Endometrial microvascular endothelial cells (primary cell): ENCODE measurements around the gene MLNR. TPM values are rescaled to one million over a fixed set of nuclear protein-coding genes. Genes with fewer than 3 reads are reported as not detected.

Source experiments
- in situ Hi-C: cut with HindIII; loops from 2 replicates; pipeline ENCODE4 v1.10.0; 2017; ENCODE audit warnings: low sequenced_read_pairs, low pct_unique_long_range_greater_than_20kb; ENCODE audit errors: inconsistent ontology term
- total RNA-seq: library from RNA; depleted of rRNA; stranded (reverse); fragments of >200 nt; gene quantifications from one replicate; pipeline ENCODE4 v1.2.3, GENCODE V29; 2015; ENCODE audit errors: inconsistent ontology term

The MLNR gene
- total RNA-seq, 1 donor from 2014 or later = not detected

DNA sequence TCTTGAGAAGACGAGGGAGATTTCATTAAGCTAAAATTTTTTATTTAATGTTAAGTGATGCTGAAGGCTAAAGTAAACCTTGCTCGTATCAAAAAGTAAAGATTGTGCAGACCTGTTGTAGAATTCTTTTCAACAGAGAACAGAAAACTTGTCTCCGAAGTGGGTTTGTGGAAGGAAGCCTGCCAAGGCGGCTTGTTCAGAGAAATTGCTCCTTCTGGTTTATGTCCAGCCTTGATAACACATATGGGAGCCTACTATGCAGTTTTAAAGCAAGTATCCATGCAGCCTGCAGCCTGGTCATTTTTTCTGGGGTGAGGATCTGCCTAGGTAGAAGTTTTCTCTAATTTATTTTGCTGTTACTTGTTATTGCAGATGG lies 1.4 kb downstream of the MLNR start:
- in situ Hi-C loops = no loop called here

DNA sequence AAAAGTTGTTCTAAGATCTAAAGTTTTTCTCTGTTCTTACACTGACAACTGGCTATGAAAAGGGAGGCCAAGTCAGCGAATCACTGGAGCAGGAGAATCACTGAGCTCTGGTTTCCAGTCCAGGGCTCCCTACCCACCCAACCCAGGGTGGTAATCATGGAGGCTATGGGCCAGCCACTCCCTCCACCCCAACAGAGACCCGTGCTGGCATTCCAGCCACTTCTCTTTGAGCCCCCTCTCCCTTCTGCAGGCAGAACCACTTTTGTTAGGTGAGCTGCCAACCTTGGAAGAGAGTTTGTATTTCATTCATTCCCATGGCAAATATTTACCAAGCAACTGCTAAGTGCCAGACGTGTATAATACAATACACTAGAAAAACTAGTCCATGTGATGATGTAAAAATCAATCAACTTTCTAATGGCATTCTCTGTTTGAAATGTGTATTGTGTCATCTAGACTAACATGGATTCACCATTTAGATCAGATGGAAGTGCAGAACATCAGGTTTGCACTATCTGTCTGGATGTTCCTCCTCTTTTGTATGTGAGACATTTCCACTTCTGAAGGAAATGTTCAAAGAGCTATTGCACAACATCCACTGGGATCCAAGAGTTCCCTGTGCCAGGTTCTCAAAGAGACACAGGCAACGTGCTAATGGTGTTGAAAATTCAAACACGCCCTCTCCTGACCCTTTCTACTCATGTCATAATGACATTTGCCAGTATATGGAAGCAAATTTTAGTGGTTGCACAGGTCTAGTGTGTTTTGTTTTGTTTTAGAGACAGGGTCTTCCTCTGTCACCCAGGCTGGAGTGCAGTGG lies 5.3 kb downstream of the MLNR start:
- in situ Hi-C loops = no loop called here

DNA sequence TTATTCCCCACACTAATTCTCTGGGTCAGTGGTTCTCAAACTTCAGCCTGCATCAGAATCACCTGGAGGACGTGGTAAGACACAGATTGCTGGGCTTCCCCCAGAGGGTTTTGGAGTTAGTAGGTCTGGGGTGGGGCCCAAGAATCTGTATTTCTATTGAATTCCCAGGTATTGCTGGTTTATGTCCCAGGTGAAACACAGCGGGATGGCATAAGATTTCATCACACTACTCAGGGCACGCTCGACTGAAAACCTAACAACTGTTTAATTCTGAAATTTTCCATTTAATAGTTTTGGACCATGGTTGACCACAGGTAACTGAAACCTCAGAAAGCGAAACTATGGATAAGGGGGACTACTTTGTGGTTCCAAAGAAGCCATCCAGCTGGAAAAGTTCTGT lies 6.5 kb downstream of the MLNR start:
- in situ Hi-C loops = no loop called here

DNA sequence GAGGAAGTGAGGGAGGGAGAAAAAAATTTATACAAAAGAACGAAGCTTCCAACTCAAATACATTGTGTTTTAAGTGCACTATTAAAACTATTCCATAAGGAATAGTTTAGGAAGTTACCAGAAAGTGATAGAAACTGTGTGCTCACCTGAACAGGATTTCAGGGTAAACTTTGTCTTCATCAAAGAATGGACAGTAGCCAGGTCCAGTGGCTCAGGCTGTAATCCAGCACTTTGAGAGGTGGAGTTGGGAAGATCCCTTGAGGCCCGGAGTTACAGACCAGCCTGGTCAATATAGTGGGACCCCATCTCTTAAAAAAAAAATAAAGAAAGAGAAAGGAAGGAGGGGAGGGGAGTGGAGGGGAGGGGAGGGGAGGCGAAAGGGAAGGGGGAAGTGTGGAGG lies 14.6 kb downstream of the MLNR start:
- in situ Hi-C loops = no loop called here

DNA sequence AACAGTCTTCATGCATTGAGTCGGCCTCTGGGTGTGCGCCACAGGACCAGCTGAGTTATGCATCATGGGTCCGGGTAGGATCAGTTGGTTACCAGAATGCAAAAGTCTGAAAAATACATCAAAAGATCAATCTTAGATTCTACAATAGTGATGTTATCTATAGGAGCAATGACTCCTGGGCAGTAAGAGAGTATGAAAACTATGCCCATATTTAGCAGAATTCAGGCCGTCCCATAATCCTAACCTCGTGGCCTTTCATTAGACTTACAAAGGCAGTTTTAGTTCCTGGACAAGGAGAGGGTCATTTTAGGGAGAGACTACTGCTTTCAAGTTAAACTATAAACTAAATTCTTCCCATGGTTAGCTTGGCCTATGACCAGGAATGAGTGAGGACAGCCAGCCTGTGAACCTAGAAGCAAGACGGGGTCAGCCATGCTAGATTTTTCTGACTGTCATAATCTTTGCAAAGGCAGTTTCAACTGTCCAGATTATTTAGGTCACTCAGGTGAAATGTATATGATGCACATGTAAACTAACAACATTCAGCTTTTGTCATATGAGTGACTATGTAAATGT lies 15.8 kb downstream of the MLNR start:
- in situ Hi-C loops = no loop called here

DNA sequence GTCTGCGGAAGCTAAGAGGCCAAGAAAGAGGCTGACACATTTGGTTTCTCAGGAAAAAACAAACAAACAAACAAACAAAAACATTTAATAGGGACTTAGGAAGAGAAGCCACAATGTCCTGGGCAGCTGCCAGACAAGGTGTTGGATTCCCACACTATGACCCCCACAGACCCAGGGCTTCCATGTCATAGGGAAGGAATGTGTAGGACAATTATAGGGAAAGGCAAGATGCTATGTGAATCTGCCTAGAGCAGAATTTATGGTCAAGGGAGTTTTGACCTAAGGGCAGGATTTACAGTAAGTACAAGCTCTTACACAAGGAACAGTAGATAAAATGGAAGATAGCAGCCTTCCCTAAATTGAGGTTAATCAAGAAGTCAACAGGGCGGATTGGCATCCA lies 18.5 kb downstream of the MLNR start:
- in situ Hi-C loops = no loop called here

DNA sequence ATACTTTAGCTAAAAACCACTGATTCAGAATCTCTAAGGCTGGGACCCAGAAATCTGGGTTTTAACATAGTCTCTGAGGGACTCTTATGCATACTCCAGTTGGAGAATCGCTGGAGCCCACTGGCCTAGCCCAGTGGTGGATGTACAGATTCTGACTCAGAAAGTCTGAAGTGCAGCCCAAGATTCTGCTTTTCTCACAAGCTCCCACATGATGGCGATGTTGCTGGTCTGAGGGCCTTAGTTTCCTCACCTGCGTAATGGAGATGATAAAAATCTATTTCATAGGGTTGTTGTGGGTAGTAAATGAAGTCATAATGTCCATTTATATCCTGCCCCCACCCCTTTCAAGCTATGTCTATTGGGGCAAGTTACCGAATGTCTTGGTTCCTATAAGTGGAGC lies 19.9 kb downstream of the MLNR start:
- in situ Hi-C loops = no loop called here

DNA sequence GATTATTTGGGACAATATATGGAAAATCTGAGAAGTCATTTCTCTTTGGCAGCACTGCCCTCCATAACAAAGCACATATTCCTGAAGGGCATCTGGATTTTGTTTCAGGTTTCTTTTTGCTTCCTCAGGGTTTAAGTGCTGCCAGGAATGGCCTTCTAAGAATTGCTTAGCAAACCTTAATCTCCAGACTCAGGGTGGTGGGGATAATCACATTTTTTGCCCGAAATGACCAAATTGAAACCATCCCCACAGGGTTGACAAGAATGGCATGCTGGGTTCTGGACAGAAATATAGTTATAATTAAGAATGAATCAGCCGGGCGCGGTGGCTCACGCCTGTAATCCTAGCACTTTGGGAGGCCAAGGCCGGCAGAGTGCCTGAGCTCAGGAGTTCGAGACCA lies 21.2 kb downstream of the MLNR start:
- in situ Hi-C loops = no loop called here

DNA sequence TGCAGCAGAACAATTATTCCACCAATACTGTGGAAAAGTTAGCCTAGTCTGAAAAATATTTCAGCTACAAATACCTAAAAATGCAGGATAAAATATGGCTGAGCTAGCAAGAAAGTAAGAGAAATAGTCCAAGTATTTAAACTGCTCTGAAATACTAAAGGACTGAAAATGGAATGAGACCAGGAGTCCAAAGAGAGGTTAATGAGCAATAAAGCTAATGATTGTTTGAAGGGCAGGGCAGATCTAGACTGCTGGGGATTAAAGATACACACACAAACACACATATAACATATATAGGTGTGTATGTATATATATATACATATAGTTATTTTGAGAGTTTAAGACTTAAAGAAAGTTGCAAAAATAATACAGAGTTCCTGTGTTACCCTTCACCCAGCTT lies 25.0 kb downstream of the MLNR start:
- in situ Hi-C loops = no loop called here

DNA sequence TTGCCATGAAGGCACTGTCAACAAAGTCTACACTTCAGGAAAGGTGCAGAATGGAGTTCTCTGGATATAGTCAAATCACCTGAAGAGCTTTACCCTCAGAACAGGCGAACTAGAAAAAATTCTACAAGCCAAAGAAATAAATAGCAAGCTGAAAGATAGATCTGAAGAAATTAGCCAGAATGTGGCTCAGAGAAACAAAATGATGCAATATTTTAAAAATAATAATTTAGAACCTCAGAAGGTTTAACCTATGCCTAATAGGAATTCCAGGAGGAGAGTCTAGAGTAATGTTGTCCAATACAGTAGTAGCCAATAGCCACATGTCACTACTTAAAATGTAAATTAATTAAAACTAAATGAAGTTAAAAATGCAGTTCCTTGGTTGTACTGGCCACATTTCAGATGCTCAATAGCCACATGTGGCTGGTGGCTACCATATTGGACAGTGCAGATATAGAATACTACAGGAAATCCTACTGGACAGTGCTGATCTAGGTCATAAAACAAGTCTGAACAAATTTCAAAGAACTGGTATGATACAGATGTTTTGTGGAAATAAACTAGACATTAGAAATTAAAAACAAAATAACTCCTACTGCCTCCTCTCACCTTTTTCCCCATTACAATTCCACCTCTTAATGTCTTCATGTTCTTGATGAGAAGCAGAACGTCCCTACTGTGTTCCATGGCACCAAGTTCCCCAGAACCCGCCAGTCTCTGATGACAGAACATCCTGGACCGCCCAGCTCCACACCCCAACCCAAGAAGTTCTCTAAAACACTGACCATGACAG lies 26.9 kb downstream of the MLNR start:
- in situ Hi-C loops = no loop called here

DNA sequence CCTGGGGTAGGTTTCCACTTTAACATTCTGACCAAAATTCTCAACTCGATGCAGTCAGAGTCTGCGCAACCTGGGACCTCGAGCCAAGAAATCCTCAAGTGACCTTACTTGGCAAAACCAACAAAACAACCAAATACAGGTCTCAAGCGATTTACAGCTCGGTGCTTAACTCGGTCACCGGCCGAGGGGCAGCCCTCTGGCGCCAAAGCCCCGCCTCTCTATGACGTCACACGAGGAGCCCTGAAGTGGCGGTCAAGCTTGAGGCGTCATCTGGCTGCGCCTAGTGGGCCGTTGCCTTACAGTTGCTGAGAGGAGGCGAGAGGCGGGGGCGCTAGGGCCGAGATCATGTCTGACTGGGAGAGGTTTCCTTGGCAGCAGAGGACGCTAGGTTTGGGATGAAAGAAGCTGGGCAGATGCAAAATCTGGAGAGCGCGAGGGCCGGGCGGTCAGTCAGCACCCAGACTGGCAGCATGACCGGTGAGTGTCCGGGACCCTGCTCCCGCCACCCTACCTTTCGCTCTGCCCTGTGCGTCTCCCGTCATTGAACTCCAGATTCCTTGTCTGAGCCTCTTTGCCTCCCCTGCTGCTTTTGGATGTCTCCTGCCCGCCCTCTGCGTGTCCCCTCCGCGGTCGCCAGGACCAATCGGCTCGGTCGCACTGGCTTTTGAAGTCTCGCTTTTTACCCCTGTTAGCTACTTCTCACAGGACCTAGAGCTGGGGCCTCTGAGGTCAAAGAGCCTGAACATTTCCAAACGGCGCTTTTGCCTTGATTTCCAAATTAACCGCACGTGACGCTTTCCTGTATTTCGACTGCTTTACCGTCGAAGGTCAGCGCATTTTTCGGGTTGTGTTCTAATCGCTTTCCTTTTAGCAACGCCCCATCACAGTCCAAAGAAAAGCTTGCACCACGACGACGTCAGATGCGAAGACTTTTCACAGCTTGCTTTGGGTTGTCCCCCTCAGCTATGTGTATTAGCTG lies 27.8 kb downstream of the MLNR start, which contains the start of gene CDADC1:
Gene CDADC1 (plus strand): TSS at position 283 of the 979 bp plus-strand sequence. CDS start 113 bp downstream, at position 396.
- in situ Hi-C loops = no loop called here

DNA sequence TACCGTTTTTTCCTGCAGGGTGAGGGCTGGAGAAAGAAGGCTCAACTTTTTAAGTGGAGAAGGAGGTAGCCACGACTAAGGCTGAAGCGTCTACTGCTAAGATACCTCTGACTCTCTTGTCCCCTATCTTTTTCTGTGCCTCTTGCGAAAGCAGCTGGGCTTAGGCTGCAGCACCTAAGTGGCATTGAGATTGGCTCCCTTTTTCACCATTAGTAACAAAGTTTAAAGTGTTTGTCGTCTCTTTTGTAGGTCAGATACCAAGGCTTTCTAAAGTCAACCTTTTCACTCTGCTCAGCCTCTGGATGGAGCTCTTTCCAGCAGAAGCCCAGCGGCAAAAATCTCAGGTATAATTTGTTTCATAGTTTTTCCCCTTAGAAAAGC lies 28.5 kb downstream of the MLNR start:
- in situ Hi-C loops = no loop called here

DNA sequence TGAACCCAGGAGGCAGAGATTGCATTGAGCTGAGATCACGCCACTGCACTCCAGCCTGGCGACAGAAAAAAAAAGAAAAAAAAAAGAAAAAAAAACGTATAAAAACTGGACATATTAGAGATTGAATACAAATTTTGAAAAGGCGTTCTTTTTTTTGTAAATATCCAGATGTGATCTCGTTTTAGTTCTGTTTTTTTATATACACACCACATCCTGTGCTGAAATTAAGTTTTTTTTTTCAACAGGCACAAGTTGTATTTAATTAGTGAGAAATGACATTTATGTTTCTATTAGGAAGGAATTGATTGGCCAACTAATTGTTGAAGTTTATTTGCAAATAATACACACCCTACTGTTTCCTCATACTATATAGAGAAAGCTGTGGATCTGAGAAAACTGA lies 31.2 kb downstream of the MLNR start:
- in situ Hi-C loops = no loop called here

DNA sequence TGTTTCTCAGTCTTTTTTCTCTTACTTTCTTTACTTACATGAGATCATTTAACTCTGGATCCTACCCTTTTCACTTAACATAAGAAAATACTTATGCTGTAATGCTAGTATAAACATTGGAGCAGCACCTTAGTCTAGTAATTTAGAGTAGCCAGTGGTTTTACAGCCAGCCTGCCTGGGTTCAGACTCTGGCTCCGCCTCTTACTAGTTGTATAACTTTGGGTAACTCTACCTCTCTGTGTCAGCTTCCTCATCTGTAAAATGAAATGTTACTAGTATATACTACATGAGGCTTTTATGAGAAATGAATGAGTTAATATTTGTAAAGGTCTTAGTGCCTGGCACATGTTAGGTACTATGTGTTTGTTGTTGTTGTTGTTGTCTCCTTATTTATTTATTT lies 33.2 kb downstream of the MLNR start:
- in situ Hi-C loops = no loop called here

DNA sequence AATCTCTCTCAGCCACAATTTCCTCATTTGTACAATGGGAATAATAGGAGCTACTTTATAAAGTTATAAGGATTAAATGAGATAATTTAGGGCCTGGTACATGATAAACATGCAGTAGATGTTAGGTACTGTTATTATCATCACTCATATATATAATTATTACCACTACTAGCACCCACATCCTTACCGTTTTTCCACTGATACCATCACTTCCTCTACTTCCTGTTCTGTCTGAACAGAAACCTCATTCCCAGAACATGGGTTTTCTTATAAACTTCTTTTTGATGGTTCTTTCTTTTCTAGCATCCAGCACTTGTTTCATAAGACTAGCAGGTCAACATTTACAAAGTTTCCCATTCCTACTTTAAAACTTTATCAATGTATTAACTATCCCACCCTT lies 33.9 kb downstream of the MLNR start:
- in situ Hi-C loops = no loop called here

DNA sequence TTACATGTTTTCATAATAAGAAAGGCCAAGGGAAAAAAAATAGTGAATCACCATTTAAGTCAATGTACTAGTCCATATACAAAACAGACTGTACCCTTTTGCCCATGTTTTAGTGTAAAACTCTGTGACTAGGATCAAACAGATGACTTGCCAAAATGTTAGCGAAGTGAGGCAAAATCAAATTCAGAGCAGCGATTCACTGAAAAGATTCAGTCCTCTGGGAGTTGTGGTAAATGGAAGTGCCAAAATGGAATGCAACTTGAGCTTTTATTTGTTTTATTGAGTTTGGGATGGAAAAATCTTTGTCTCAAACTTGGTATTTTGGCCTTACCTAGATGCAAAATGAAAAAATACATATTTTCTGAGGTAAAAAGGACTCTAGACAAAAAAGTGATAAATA lies 36.7 kb downstream of the MLNR start:
- in situ Hi-C loops = no loop called here

DNA sequence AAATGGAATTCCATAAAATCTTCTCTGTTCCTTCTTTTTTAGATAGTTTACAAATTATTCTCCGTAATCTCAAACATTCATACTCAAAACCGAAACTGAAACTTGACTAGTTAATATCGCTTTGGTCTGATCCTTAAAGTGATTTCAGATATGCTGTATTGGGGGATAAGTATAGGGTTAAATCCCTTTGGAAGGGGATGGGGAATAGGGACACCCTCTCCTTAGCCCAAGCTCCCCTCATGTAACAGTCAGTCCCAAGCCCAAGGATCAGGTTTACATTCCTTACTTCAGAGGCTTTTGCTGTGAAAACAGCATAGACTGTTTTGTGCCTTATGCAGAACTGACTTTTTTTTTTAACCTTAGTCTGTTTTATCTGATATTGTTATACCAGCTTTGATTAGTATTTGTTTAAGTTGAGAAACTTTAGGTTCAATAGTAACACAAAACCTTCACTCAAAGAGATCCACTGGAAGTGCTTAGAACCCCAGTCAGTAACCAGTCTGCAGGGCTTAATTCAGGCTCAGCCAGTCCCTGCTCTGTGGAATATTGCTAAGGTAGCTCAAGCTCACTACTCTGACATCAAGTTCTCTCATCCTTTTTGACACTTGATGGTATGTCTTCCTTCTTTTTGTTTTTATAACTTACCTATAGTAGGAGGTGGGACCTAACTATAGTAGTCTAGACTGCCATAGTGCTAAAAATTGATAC lies 38.1 kb downstream of the MLNR start:
- in situ Hi-C loops = no loop called here

DNA sequence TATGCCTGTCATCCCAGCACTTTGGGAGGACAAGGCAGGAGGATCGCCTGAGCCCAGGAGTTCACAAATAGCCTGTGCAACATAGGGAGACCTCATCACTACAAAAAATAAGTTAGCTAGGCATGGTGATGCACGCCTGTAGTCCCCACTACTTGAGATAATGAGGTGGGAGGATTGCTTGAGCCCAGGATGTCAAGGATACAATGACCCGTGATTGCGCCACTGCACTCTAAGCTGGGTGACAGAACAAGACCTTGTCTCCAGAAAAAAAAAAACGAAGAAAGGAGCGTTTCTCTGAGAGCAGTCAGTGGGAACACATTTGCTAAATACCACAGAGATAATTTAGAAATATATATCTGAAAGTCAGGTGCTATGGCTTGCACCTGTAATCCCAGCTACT lies 39.4 kb downstream of the MLNR start:
- in situ Hi-C loops = no loop called here
